ENCODE results near the gene CYFIP1. TPM values are rescaled to one million over a fixed set of nuclear protein-coding genes. Genes with fewer than 3 reads are reported as not detected.

CYFIP1 gene
- total and polyA plus RNA-seq, 2 of the 8 experiments (the other 6 are each of a cell fraction or from before 2014, with no cell fraction given): 38.6 to 81.7 TPM

DNA sequence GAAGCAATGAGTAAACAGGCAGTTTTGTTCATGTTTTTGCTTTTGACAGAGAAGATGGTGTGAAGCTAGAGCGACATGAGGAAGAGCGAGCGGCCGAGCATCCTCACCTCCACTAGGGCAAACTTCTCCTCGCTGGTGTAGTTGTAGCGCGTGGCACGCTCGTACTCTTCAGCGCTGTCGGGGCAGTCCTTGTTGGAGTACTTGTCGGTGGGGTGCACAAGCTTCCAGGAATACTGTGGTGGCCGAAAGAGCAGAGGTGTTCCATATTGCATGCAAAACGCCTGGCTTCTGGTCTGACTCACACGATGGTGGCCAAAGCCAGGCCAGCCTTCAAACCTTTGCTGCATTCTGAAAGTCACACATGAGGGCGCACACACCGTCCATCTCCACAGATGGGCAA is 54.3 kb downstream of the CYFIP1 start:
- no peak for FAIRE-seq
- CTCF ChIA-PET (ENCODE audit: partially characterized antibody): interaction anchor here (0.8 kb wide), 1 partner anchor 53 kb away, joined by 3 read pairs; no protein-coding TSS in a partner anchor
- H3K4ac ChIP-seq (replicated peaks; ENCODE audit: insufficient read length, low read depth, low read length): no peak overlapping the region
- H3K27ac ChIP-seq (ENCODE audit: low read depth, low read length): no peak overlapping the region
- POLR2A ChIA-PET (ENCODE audit: partially characterized antibody): interaction anchor here (1.4 kb wide), 1 partner anchor 113 kb away, joined by 5 read pairs; the partner anchor contains the start of gene TUBGCP5
- DNase-seq (ENCODE audit: low read depth in 1 of 2, low spot score in 2 of 2): no peak
- no peak overlapping the region for H2AFZ ChIP-seq (ENCODE audit: low read length)
- no peak overlapping the region for H2BK15ac ChIP-seq (ENCODE audit: low read length)
- TF ChIP-seq SP4 (IDR thresholded peaks at IDR 0.05; ENCODE audit: low read length): no peak
- TF ChIP-seq RXRA (IDR thresholded peaks at IDR 0.05; ENCODE audit: insufficient read depth, low read depth, low read length): no peak
- TF ChIP-seq TAF1 (IDR thresholded peaks at IDR 0.05; ENCODE audit: low read depth, low read length): no peak
- no peak for TF ChIP-seq TEAD4 (IDR thresholded peaks at IDR 0.05; ENCODE audit: low read depth, low read length)
- TF ChIP-seq HDAC6 (IDR thresholded peaks at IDR 0.05; ENCODE audit: low read depth, low read length): no peak
- no peak for TF ChIP-seq SRF (IDR thresholded peaks at IDR 0.05; ENCODE audit: low read depth, low read length)
- no peak for TF ChIP-seq GABPA (IDR thresholded peaks at IDR 0.05; ENCODE audit: borderline replicate concordance, insufficient read depth, low read length)
- no peaks in the 10 kb centered on the region for H3K79me1 ChIP-seq (ENCODE audit: low read depth, low read length)
- no peaks in the 10 kb centered on the region for H3K27me3 ChIP-seq (replicated peaks in 1 of 4; ENCODE audit: control insufficient read depth in 3 of 4, extremely low read depth in 1 of 4, insufficient read depth in 3 of 4, low read length in 3 of 4)
- H3K56ac ChIP-seq (replicated peaks; ENCODE audit: insufficient read length, low read depth, low read length): no peak overlapping the region
- H3K4me2 ChIP-seq (ENCODE audit: insufficient read depth in 1 of 2, low read depth in 2 of 2, low read length in 2 of 2): no peak overlapping the region
- H3K9ac ChIP-seq (replicated peaks in 1 of 4; ENCODE audit: extremely low read depth in 1 of 4, low read depth in 3 of 4, low read length in 3 of 4): no peak overlapping the region
- H2AK5ac ChIP-seq (ENCODE audit: low read depth, low read length): no peak overlapping the region
- H3K9me3 ChIP-seq (ENCODE audit: insufficient read depth in 2 of 2, low read depth in 1 of 2, low read length in 1 of 2): no peaks in the 10 kb centered on the region
- H4K5ac ChIP-seq (ENCODE audit: insufficient read length, low read depth, low read length): no peak overlapping the region
- H3K79me2 ChIP-seq (ENCODE audit: control insufficient read depth in 1 of 2, insufficient read depth in 2 of 2, low read length in 2 of 2): no peaks in the 10 kb centered on the region
- H4K20me1 ChIP-seq (replicated peaks in 1 of 2; ENCODE audit: control insufficient read depth in 1 of 2, insufficient read depth in 2 of 2, low read length in 2 of 2): peaks cover 0 to 2% of the 10 kb centered on the region in 2 experiments
- H4K8ac ChIP-seq (ENCODE audit: extremely low read depth, insufficient read depth, low read length): no peak overlapping the region
- H2BK12ac ChIP-seq (ENCODE audit: low read depth, low read length): no peak overlapping the region
- H2BK120ac ChIP-seq (replicated peaks; ENCODE audit: low read depth, low read length): no peak overlapping the region
- no peaks in the 10 kb centered on the region for H3K4me1 ChIP-seq (replicated peaks in 1 of 4; ENCODE audit: control insufficient read depth in 3 of 4, insufficient read depth in 4 of 4, low read length in 3 of 4)
- H3K18ac ChIP-seq (ENCODE audit: extremely low read depth, low read length): no peak overlapping the region
- H3K36me3 ChIP-seq (ENCODE audit: control insufficient read depth in 2 of 4, insufficient read depth in 4 of 4, low read length in 3 of 4): peaks cover 0 to 3% (median 0%) of the 10 kb centered on the region in 4 experiments; a peak in 1 of 8 replicates
- H3K4me3 ChIP-seq (ENCODE audit: extremely low read depth in 1 of 4, insufficient read depth in 2 of 4, low read depth in 3 of 4, low read length in 4 of 4): no peak overlapping the region
- no peak overlapping the region for H2BK20ac ChIP-seq (ENCODE audit: low read length)
- H4K91ac ChIP-seq (replicated peaks; ENCODE audit: insufficient read length, low read length): no peak overlapping the region
- 94% methylated on average over 13 of the region's 17 CpGs; no CpG with 5 or more reads in 1 of the 2 experiments for WGBS, 2 experiments (ENCODE audit: extremely low coverage in 1 of 2, insufficient coverage in 1 of 2, insufficient read length in 1 of 2, insufficient replicate concordance in 2 of 2, low coverage in 1 of 2, low lambda C conversion rate in 2 of 2, missing lambda C conversion rate in 1 of 2)
- H2BK5ac ChIP-seq (ENCODE audit: low read depth, low read length): no peak overlapping the region
- H3K23ac ChIP-seq (ENCODE audit: insufficient read length): no peak overlapping the region
- H3K14ac ChIP-seq (ENCODE audit: insufficient read length): no peak overlapping the region
- H3K23me2 ChIP-seq (ENCODE audit: low read depth, low read length): no peaks in the 10 kb centered on the region

Data from H1 (cell line).